GM12892 (cell line): ENCODE data around the gene CAMTA1.

ENCODE experiments used
- DNase-seq: peaks from one replicate; pipeline ENCODE4 v3.0.0; 2011; ENCODE audit not compliant: insufficient read length
- FAIRE-seq: peaks from 2 replicates; lab custom pipeline; 2011; peaks lifted over from hg19 to GRCh38; lab: Jason Lieb, UNC
- POLR2A ChIP-seq: IDR thresholded peaks from 2 replicates; pipeline ENCODE4 v1.6.1; 2011; ENCODE audit warnings: low read depth, low read length, control low read depth
- POLR2AphosphoS5 ChIP-seq: IDR thresholded peaks from 2 replicates; pipeline ENCODE4 v1.6.1; 2011; ENCODE audit warnings: low read depth, low read length, control low read depth
- TAF1 ChIP-seq: IDR thresholded peaks from 2 replicates; pipeline ENCODE4 v1.6.1; 2011; ENCODE audit warnings: low read depth, mild to moderate bottlenecking, control low read depth, low read length, borderline replicate concordance

CAMTA1 gene

GRCh38 chr1:7389201-7389905 lies 604.1 kb downstream of the CAMTA1 start:
- TF ChIP-seq POLR2A (no peak), POLR2AphosphoS5 (no peak), TAF1 (no peak)
- no peak for DNase-seq
- FAIRE-seq = no peak

GRCh38 chr1:7389906-7390603 lies 604.8 kb downstream of the CAMTA1 start:
- no peak for FAIRE-seq
- DNase-seq = no peak

GRCh38 chr1:7390604-7391000 lies 605.3 kb downstream of the CAMTA1 start:
- TF ChIP-seq TAF1 (no peak), POLR2A (no peak), POLR2AphosphoS5 (no peak)
- FAIRE-seq (no peak), DNase-seq (no peak)

More at GRCh38 chr1:7389906-7390603, 604.8 kb downstream of the CAMTA1 start:
- TF ChIP-seq TAF1 (no peak), POLR2AphosphoS5 (no peak), POLR2A (no peak)

GRCh38 chr1:7393136-7393535 lies 607.9 kb downstream of the CAMTA1 start:
- FAIRE-seq = no peak
- no peak for DNase-seq
- TF ChIP-seq POLR2AphosphoS5 (no peak), POLR2A (no peak), TAF1 (no peak)

- FAIRE-seq = no peak
- TF ChIP-seq POLR2AphosphoS5 (no peak), POLR2A (no peak), TAF1 (no peak)
- DNase-seq = no peak
Observed at GRCh38 chr1:7395251-7395650, 610.0 kb downstream of the CAMTA1 start.

GRCh38 chr1:7398982-7399381 lies 613.7 kb downstream of the CAMTA1 start:
- DNase-seq = no peak
- no peak for FAIRE-seq
- TF ChIP-seq TAF1 = no peak
- TF ChIP-seq POLR2A = no peak
- no peak for TF ChIP-seq POLR2AphosphoS5

- DNase-seq (no peak), FAIRE-seq (no peak)
- no peak for TF ChIP-seq POLR2AphosphoS5
- no peak for TF ChIP-seq POLR2A
- TF ChIP-seq TAF1 = no peak
Observed at GRCh38 chr1:7399514-7400125, 614.4 kb downstream of the CAMTA1 start.

GRCh38 chr1:7400566-7400965 lies 615.3 kb downstream of the CAMTA1 start:
- FAIRE-seq (no peak), DNase-seq (no peak)
- TF ChIP-seq TAF1 (no peak), POLR2A (no peak), POLR2AphosphoS5 (no peak)

GRCh38 chr1:7401814-7402547 lies 616.7 kb downstream of the CAMTA1 start:
- TF ChIP-seq POLR2AphosphoS5 = no peak
- no peak for TF ChIP-seq TAF1
- TF ChIP-seq POLR2A = no peak
- DNase-seq = no peak
- no peak for FAIRE-seq

- TF ChIP-seq TAF1 = no peak
- TF ChIP-seq POLR2A = no peak
- TF ChIP-seq POLR2AphosphoS5 = no peak
- DNase-seq = no peak
Observed at GRCh38 chr1:7402548-7402850, 617.2 kb downstream of the CAMTA1 start.

More at GRCh38 chr1:7402548-7402850, 617.2 kb downstream of the CAMTA1 start:
- FAIRE-seq = no peak
